AG04449 (cell line): ENCODE measurements around the gene YTHDF1.

ENCODE experiments used
- CTCF ChIA-PET: fragments of 350-600 bp; formaldehyde crosslinking; extraction: SDS; loops from one replicate; lab custom pipeline; 2021; ENCODE audit warnings: antibody characterized with exemption; lab: Yijun Ruan, JAX
- POLR2A ChIA-PET: fragments of 400-600, 350-600 bp; formaldehyde crosslinking; extraction: SDS; loops from one replicate; lab custom pipeline; 2020; ENCODE audit warnings: antibody characterized with exemption, inconsistent platforms; lab: Yijun Ruan, JAX
- DNase-seq: peaks from one replicate; pipeline ENCODE4 v3.0.0-alpha.2; 2010; ENCODE audit warnings: low read depth, low spot score
- H3K4me3 ChIP-seq: 2 replicates; pipeline ENCODE4 v1.5.1; 2011; ENCODE audit warnings: low read depth, mild to moderate bottlenecking, control low read depth, low read length
- TF ChIP-seq, protein P1 (sequence below): IDR thresholded peaks from one replicate; pipeline ENCODE4 v1.5.1; 2011; ENCODE audit warnings: mild to moderate bottlenecking, moderate library complexity, low read length, control low read depth, inconsistent platforms; ENCODE audit not compliant: insufficient read depth; ENCODE audit errors: missing control alignments

Gene YTHDF1

DNA sequence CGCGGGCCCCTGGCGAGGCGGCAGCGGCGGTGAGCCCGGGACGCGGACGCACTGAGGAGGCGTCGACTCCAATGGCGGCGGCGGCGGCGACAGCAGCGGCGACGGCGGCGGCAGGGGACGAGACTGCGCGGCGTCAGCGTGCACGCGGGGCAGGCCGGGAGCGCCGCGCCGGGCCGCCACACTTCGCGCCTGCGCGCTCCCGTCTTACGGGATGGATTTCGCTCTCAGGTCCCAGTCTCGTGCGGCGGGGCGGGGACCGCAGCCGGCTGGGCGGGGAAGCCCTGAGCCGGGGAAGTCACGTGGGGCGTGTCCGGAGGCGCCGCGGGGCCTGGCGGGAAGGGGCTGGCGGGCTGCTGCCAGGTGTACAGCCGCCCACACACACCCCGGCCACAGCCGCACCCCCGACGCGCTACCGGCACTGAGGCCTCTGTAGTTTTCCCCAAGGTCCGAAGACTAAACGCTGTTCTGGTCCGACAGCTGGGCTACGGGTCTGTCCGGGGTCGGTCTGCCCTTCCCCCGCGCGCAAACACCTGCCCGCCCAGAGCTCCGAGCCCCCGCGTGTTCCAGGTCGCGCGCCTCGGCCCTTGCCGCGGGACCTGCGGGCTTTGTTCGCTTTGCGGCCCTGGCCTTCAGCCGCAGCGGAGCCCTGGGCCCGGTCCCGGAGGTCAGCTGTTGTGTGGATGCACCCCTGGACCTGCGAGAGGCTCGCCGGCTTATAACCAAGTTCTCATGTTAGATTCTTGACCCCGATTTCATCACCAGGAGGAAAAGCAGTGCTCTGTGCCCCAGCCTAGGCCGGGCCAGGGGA is at the start of gene YTHDF1:
TSS of gene YTHDF1 (minus strand) at position 91 of the 808 bp plus-strand sequence. CDS start 239 bp downstream, outside the sequence.
- CTCF ChIA-PET = interaction anchor here (0.9 to 5.4 kb wide), 6 partner anchors 8 to 156 kb away, joined by 3 to 73 read pairs (median 4); no protein-coding TSS in a partner anchor
- TF ChIP-seq, protein P1, sequence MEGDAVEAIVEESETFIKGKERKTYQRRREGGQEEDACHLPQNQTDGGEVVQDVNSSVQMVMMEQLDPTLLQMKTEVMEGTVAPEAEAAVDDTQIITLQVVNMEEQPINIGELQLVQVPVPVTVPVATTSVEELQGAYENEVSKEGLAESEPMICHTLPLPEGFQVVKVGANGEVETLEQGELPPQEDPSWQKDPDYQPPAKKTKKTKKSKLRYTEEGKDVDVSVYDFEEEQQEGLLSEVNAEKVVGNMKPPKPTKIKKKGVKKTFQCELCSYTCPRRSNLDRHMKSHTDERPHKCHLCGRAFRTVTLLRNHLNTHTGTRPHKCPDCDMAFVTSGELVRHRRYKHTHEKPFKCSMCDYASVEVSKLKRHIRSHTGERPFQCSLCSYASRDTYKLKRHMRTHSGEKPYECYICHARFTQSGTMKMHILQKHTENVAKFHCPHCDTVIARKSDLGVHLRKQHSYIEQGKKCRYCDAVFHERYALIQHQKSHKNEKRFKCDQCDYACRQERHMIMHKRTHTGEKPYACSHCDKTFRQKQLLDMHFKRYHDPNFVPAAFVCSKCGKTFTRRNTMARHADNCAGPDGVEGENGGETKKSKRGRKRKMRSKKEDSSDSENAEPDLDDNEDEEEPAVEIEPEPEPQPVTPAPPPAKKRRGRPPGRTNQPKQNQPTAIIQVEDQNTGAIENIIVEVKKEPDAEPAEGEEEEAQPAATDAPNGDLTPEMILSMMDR = no peak
- DNase-seq = peak; percentile 29
- POLR2A ChIA-PET = interaction anchor here (0.9 kb wide), 1 partner anchor 17 kb away, joined by 4 read pairs; no protein-coding TSS in a partner anchor
- H3K4me3 ChIP-seq = peak within 1 kb of the TSS; percentile 72

DNA sequence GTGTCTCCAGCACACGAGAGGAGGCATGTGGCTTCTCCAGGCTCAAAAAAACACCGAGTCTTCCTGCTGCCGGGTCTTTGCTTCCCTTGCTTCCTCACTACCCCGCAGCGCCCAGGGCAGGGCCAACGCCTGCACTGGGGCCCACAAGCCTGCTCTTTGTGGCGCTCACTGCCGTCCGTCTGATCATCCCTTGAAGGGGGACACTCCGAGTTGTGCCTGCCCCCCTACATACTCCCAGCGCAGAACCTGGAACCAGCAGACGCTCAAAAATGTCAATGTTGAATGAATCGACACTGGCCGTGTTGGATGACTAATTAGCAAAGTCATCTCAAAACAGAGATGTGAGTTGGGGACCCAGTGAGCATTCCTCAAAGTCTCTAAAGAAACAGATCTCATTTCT is 48.6 kb upstream of the YTHDF1 start:
- ChIA-PET CTCF (interaction anchor here (0.9 to 4.2 kb wide), 2 partner anchors 11 to 41 kb away, joined by 3 to 24 read pairs; no protein-coding TSS in a partner anchor), POLR2A (no interaction called here)

DNA sequence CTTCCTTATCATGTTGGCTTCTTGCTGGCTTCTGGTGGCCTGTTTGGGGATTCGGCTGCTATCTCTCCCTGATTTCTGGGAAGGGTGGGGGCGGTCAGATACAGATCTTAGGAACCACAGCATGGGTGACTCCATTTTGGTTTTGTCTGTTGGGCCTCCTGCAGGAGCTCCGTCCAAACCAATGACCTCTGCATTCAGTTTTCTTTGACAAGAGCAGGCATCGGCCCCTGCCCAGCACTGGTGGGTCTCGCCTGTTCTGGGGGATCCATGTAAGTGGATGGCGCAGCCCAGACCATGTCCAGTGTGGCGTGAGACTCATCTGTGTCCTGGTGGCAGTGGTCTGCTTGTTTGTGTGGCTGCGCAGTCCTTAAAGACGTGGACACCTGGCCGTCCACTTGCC is 48.1 kb upstream of the YTHDF1 start:
- H3K4me3 ChIP-seq = no peak overlapping the region
- DNase-seq = no peak
- POLR2A ChIA-PET = no interaction called here
- TF ChIP-seq, protein P1 = no peak
- CTCF ChIA-PET = interaction anchor here (0.9 to 4.2 kb wide), 2 partner anchors 11 to 41 kb away, joined by 3 to 24 read pairs; no protein-coding TSS in a partner anchor

More for the DNA sequence above, 48.6 kb upstream of the YTHDF1 start:
- DNase-seq = no peak
- no peak overlapping the region for H3K4me3 ChIP-seq
- TF ChIP-seq, protein P1 = no peak

DNA sequence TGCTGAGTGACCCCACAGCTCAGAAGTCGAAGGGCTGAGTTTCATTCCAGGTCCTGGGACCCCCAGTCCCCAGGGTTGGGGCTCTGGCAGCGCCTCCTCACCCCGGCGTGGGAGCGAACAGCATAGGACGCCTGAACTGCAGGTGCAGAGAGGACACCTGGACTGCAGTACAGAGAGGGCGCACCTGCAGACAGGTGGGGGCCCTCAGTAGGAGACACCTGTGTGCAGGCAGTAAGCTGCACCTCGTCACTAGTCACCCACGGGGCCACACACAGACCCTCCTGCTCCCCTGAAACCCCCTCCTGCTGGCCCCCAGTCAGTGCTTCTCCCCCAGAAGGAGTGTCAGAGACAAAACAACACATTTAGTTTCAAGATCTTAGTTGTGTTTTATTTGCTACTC is 46.9 kb upstream of the YTHDF1 start:
- CTCF ChIA-PET = no interaction called here
- POLR2A ChIA-PET = no interaction called here
- TF ChIP-seq, protein P1 = no peak
- H3K4me3 ChIP-seq = no peak overlapping the region
- no peak for DNase-seq

DNA sequence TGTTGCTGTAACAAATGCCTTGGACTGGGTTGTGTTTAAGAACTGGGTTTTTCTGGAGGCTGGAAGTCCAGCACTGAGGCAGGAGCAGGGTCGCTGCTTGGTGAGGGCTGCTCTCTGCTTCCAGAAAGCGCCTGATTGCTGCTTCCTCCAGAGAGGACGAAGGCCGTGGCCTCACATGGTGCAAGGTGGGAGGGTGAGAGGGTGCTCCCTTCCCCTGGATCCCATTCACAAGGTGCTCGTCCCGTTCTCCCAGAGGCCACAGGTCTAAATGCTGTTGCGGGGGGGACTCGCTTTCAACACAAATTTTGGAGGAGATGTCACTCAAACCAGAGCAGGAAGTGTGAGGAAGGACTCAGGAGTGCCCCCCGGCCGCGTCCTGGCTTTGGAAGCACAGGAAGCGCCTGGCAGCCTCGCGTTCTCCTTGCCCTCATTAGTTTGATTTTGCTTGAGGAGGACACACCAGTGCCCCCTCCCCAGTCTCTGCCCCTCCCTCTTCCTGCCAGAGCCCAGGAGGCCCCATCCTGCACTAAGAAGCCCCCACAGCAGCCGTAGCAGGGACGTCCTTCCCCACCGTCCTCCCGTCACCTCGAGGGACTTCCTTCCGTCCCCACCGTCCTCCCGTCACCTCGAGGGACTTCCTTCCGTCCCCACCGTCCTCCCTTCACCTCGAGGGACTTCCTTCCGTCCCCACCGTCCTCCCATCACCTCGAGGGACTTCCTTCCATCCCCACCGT is 46.0 kb upstream of the YTHDF1 start:
- no peak overlapping the region for H3K4me3 ChIP-seq
- TF ChIP-seq, protein P1 = no peak
- CTCF ChIA-PET = interaction anchor here (1.5 kb wide), 1 partner anchor 39 kb away, joined by 10 read pairs; no protein-coding TSS in a partner anchor
- POLR2A ChIA-PET = no interaction called here
- no peak for DNase-seq
